OCI-LY7 (cell line): ENCODE data around the gene GNAL.

Experiments used
- EZH2phosphoT487 ChIP-seq: fragments of 200-600 bp; sonication (generic); IDR thresholded peaks from 2 replicates; pipeline ENCODE4 v1.6.1; 2018; ENCODE audit warnings: low read depth, borderline replicate concordance, mild to moderate bottlenecking, mixed run types, antibody characterized with exemption, low read length, moderate library complexity, mixed read lengths
- TF ChIP-seq, protein P1 (sequence below): fragments of 200-600 bp; sonication (generic); conservative IDR thresholded peaks from 2 replicates; pipeline ENCODE4 v1.5.1; 2014; ENCODE audit warnings: mild to moderate bottlenecking, antibody characterized with exemption, low read length, moderate library complexity, mixed read lengths

DNA sequence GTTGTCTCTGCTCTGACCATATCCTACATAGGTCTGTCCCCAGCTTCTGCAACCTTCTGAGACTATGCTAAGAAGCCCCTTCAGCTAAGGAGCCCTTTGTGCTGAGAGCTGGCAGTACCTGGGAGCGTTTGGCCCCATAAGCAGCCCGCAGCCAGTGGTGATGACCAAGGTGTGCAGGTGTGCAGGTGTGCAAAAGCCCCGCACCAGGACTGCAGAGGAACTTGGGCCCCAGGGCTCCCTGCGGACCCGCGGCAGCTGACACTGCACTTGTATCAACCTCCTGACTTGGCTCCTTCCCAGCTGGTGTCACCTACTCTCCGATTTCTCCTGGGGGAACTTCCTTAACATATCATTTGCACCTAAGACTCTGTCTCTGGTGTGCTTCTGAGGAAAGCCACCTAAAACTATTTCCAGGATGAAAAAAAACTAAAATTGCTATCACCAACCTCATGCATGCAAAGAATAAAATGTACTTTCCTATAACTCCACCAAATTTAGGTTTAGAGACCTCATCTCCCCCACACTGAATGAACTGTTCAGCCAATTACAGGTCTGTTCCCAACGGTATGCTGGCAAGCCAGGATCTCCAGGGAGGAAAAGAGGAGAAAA is 16.1 kb upstream of the GNAL start:
- TF ChIP-seq, protein P1, sequence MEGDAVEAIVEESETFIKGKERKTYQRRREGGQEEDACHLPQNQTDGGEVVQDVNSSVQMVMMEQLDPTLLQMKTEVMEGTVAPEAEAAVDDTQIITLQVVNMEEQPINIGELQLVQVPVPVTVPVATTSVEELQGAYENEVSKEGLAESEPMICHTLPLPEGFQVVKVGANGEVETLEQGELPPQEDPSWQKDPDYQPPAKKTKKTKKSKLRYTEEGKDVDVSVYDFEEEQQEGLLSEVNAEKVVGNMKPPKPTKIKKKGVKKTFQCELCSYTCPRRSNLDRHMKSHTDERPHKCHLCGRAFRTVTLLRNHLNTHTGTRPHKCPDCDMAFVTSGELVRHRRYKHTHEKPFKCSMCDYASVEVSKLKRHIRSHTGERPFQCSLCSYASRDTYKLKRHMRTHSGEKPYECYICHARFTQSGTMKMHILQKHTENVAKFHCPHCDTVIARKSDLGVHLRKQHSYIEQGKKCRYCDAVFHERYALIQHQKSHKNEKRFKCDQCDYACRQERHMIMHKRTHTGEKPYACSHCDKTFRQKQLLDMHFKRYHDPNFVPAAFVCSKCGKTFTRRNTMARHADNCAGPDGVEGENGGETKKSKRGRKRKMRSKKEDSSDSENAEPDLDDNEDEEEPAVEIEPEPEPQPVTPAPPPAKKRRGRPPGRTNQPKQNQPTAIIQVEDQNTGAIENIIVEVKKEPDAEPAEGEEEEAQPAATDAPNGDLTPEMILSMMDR, result no peak
- TF ChIP-seq EZH2phosphoT487, result no peak
